ENCODE measurements around the gene CYFIP1. TPM values are rescaled to one million over a fixed set of nuclear protein-coding genes. Genes with fewer than 3 reads are reported as not detected.

Gene CYFIP1
- total and polyA plus RNA-seq, 2 of the 13 experiments (the other 11 are each of a cell fraction or from before 2014, with no cell fraction given) = 38.1 to 58.3 TPM

DNA sequence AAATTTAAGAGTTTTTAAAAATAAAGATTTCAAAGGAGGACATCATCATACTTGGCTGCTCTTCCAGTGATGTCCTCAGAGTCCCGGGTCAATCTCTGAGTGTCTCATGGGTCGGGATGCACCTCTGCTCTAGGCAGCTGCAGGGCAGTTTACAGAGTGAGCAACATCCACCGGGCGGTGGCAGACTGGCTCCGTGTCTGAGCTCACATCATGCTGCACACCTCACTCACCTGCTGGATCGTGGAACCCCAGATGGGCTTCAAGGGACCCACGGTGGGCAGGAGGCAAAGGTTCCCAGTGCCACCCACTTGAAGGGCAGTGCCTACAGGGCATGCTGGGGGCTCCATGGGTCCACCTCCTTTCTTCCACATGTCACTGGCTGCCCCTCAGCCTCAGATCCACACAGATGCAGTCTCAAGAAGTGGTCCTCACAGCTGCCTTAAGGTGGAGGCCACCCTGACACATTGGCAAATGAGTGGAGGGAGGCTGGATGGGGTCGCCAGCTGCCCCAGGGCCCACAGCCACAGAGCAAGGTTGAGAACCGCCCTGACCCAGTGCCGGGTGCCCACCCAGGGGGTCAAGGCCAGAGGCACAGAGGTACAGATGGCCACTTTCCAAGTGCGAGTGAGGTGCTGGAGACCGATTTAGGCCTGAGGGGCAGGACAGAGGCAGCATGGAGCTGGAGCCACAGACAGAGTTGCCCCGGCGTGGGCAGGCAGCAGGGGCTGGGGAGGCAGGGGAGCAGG lies 25.2 kb downstream of the CYFIP1 start (continued):
- TF ChIP-seq, protein P1, sequence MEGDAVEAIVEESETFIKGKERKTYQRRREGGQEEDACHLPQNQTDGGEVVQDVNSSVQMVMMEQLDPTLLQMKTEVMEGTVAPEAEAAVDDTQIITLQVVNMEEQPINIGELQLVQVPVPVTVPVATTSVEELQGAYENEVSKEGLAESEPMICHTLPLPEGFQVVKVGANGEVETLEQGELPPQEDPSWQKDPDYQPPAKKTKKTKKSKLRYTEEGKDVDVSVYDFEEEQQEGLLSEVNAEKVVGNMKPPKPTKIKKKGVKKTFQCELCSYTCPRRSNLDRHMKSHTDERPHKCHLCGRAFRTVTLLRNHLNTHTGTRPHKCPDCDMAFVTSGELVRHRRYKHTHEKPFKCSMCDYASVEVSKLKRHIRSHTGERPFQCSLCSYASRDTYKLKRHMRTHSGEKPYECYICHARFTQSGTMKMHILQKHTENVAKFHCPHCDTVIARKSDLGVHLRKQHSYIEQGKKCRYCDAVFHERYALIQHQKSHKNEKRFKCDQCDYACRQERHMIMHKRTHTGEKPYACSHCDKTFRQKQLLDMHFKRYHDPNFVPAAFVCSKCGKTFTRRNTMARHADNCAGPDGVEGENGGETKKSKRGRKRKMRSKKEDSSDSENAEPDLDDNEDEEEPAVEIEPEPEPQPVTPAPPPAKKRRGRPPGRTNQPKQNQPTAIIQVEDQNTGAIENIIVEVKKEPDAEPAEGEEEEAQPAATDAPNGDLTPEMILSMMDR (CRISPR knock-in tag; IDR thresholded peaks at IDR 0.05) = peak; percentile 76
- no peak for TF ChIP-seq DPF2 (CRISPR knock-in tag; IDR thresholded peaks at IDR 0.05; ENCODE audit: borderline replicate concordance, low read depth)
- TF ChIP-seq ZNF567 (CRISPR knock-in tag; IDR thresholded peaks at IDR 0.05; ENCODE audit: borderline replicate concordance) = no peak
- no peak for TF ChIP-seq HOXA9 (CRISPR knock-in tag; IDR thresholded peaks at IDR 0.05; ENCODE audit: borderline replicate concordance)
- TF ChIP-seq SIX4 (CRISPR knock-in tag; IDR thresholded peaks at IDR 0.05) = no peak
- TF ChIP-seq, protein P2, sequence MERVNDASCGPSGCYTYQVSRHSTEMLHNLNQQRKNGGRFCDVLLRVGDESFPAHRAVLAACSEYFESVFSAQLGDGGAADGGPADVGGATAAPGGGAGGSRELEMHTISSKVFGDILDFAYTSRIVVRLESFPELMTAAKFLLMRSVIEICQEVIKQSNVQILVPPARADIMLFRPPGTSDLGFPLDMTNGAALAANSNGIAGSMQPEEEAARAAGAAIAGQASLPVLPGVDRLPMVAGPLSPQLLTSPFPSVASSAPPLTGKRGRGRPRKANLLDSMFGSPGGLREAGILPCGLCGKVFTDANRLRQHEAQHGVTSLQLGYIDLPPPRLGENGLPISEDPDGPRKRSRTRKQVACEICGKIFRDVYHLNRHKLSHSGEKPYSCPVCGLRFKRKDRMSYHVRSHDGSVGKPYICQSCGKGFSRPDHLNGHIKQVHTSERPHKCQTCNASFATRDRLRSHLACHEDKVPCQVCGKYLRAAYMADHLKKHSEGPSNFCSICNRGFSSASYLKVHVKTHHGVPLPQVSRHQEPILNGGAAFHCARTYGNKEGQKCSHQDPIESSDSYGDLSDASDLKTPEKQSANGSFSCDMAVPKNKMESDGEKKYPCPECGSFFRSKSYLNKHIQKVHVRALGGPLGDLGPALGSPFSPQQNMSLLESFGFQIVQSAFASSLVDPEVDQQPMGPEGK (CRISPR knock-in tag; IDR thresholded peaks at IDR 0.05) = no peak

DNA sequence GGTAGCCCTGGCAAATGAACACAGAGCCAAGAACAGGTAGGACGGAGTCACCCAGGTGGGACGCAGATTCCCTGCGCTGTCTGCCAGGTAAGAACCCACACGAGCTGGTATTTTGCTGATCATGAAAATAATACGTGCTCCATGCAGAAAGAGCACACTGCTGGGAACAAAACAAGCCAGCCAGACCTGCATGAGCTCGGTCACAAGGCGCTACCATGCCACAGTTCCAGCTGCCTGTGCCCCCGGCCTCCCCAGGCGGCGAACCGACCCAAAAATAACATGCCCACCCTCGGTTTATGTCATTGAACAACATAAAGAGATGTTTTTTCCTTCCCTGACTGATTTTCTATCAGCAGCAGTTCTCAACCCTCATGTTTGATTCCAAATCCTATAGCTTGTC lies 25.8 kb downstream of the CYFIP1 start:
- FAIRE-seq (no peak), DNase-seq (ENCODE audit: low spot score) (no peak), ATAC-seq (no peak)
- ChIA-PET CTCF (ENCODE audit: low intra/inter-chr PET ratio, low total read pairs) (no interaction called here), POLR2A (interaction anchor here (1.1 kb wide), 1 partner anchor 10 kb away, joined by 4 read pairs; no protein-coding TSS in a partner anchor)
- Histone ChIP-seq H3K4me3 (replicated peaks in 1 of 3; ENCODE audit: insufficient read depth in 1 of 3, low read depth in 2 of 3, low read length in 3 of 3) (no peak overlapping the region), H2AFZ (ENCODE audit: low read length) (no peak overlapping the region), H3K9ac (ENCODE audit: insufficient read depth, low read depth, low read length) (no peak overlapping the region), H3K27me3 (ENCODE audit: control insufficient read depth in 1 of 2, insufficient read depth in 2 of 2, low read length in 2 of 2) (no peaks in the 10 kb centered on the region), H3K4me2 (ENCODE audit: low read depth, low read length) (no peak overlapping the region), H3K4me1 (ENCODE audit: insufficient read depth, low read length) (peaks cover 50% of the 10 kb centered on the region), H3K79me2 (ENCODE audit: insufficient read depth, low read length) (peaks cover 66% of the 10 kb centered on the region), H3K9me3 (ENCODE audit: low read length) (no peaks in the 10 kb centered on the region), H4K20me1 (ENCODE audit: insufficient read depth, low read length) (peaks cover 24% of the 10 kb centered on the region; the same call in 1 of the 2 replicates), H3K27ac (ENCODE audit: extremely low read length, insufficient read depth, low read length) (no peak overlapping the region), H3K36me3 (replicated peaks in 1 of 2; ENCODE audit: control insufficient read depth in 1 of 2, insufficient read depth in 2 of 2, low read length in 2 of 2) (no peaks in the 10 kb centered on the region; a peak in 1 of 5 replicates)
- in situ Hi-C loops (cut with HindIII; ENCODE audit: extremely low pct_ligation_motif_present, low pct_unique_long_range_greater_than_20kb) = no loop called here
- no TSS peak for BruUV-seq (replicated peaks)
- intact Hi-C loops (cut with micrococcal nuclease; ENCODE audit: unreplicated experiment) = no loop called here
- TF ChIP-seq ZBTB20 (CRISPR knock-in tag; IDR thresholded peaks at IDR 0.05; ENCODE audit: borderline replicate concordance, low read depth) = no peak
- TF ChIP-seq HOXA3 (CRISPR knock-in tag; IDR thresholded peaks at IDR 0.05) = no peak
- no peak for TF ChIP-seq ELF1 (CRISPR knock-in tag; IDR thresholded peaks at IDR 0.05)
- TF ChIP-seq MAFK (conservative IDR thresholded peaks at IDR 0.05 in 1 of 2, IDR thresholded peaks at IDR 0.05 in 1 of 2; ENCODE audit: low read length in 2 of 2) = peak in 1 of 2 experiments; percentile 29; a peak in 1 of 4 replicates
- WGBS (ENCODE audit: low lambda C conversion rate) = 93% methylated on average over 12 of the region's 12 CpGs
